Activated gamma-delta T cell treated with anti-CD3 and anti-CD28 coated beads, Interleukin-2, amount 50 U/mL, for 16 hours (primary cell): ENCODE data around the gene EMILIN1.
"Not testable (repeated sequence)": the region's sequence is repeated elsewhere in the genome, so short reads cannot be mapped to it uniquely, and the experiment has no call there.

Source experiments
- DNase-seq: peaks from one replicate; pipeline ENCODE4 v3.0.0-alpha.2; 2020; ENCODE audit warnings: low read depth

Gene EMILIN1

DNA sequence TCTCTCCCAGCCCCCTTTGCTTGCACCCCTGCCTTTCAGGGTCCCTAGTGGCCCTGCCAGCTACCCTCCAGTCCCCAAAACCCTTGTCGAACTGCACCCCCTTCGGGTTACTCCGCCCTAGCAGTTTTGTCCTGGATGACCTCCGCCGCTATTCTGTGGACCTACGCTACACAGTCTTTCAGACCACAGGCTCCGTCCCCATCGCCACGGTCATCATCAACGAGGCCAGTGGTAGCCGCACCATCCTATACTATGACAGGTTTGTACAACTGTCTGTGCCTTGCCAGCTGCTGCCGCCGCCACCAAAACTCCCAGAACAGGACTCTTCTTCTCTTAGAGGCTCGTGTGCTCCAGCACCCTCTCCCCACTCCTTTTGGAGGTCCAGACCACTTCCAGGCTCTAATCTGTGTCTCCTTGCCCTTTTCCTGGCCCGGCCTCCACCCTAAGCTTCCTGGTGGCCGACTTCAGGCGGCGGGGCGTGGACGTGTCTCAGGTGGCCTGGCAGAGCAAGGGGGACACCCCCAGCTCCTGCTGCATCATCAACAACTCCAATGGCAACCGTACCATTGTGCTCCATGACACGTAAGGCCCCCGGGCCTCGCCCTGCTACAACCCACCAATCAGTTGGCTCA lies 16.1 kb downstream of the EMILIN1 start:
- DNase-seq, result no peak

- DNase-seq, result no peak
These were observed 17.0 kb downstream of the EMILIN1 start for GRCh38 chr2:27095427-27095744.

GRCh38 chr2:27095745-27096651 lies 17.6 kb downstream of the EMILIN1 start:
- no peak for DNase-seq

DNA sequence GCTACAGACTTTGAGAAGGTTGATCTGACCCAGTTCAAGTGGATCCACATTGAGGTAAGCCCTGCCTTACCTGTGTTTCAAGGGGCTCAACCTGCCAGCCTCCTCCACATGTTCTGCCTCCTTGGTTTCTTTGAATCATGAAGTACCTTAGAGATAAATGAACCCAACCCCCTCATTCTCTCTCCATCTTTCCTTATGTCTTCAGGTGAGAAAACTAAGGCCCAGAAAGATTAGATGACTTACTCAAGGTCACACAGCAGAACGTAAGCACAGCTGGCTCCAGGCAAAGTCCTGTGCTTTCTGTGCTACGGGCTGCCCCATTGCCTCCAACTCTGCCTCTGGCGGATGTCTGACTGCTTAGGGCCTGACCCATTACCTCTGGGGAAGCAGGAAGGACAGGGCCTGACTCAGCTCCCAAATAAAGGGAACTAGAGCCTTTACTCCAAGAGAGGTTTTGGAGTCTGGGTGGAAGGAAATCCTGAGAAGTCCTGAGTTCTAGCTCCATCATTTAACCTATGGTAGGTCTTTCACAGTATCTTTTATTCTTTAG lies 18.4 kb downstream of the EMILIN1 start:
- no peak for DNase-seq

DNA sequence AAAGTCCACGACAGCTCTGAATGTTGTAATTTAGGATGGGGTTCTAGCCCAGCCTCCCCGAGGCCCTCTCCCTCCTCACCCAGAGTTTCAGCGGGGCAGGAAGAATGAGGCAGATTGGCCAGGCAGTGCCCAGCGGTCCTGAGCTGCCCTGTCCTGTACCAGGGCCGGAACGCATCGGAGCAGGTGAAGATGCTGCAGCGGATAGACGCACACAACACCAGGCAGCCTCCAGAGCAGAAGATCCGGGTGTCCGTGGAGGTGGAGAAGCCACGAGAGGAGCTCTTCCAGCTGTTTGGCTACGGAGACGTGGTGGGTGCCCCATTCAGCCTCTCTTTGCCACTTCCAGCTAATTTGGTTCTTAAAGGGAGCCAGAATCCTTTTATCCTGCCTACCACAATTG lies 18.9 kb downstream of the EMILIN1 start:
- no peak for DNase-seq

GRCh38 chr2:27099334-27099955 lies 21.0 kb downstream of the EMILIN1 start:
- no peak for DNase-seq

GRCh38 chr2:27100036-27100435 lies 21.6 kb downstream of the EMILIN1 start:
- no peak for DNase-seq

DNA sequence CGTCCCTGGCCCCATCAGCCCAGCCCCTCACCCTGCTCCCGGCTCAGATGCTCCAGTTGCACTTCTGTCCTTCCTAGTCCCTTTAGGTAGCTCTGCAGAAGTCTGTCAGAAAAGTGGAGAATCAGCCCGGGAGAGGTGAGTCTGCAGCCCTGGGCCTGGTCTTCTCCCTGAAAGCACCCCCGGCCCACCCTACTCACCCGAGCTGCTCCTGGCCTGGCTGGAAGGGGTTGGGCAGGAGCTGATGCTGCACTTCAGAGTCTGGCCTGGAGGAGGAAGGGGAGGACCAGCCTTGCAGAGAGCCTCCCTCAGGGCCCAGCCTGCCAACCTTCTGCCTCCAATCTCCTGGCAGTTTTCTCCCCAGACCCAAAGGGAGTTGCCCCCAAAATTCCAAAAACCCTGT lies 23.9 kb downstream of the EMILIN1 start:
- no peak for DNase-seq

DNA sequence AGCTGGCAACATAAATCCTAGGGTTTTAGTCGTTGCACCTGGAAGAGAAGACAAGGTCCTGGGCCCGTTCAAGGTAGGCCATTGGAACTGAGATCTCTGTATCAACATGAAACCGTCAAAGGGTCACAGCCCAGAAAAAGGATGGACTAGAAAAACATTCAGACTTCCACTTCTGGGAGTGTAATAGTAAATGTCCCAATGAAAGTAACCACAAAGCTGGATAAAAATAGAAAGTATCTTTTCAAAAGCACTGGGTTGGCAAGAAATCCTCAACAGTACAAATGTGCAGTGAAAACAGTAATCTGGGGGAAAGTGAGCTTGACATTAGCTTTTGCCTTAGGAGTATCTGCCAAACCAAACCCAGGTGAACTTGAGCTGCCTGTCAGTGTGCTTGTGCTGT lies 27.6 kb downstream of the EMILIN1 start:
- no peak for DNase-seq

GRCh38 chr2:27108221-27108620 lies 29.8 kb downstream of the EMILIN1 start:
- no peak for DNase-seq

GRCh38 chr2:27109083-27109482 lies 30.7 kb downstream of the EMILIN1 start:
- DNase-seq, result no peak

DNA sequence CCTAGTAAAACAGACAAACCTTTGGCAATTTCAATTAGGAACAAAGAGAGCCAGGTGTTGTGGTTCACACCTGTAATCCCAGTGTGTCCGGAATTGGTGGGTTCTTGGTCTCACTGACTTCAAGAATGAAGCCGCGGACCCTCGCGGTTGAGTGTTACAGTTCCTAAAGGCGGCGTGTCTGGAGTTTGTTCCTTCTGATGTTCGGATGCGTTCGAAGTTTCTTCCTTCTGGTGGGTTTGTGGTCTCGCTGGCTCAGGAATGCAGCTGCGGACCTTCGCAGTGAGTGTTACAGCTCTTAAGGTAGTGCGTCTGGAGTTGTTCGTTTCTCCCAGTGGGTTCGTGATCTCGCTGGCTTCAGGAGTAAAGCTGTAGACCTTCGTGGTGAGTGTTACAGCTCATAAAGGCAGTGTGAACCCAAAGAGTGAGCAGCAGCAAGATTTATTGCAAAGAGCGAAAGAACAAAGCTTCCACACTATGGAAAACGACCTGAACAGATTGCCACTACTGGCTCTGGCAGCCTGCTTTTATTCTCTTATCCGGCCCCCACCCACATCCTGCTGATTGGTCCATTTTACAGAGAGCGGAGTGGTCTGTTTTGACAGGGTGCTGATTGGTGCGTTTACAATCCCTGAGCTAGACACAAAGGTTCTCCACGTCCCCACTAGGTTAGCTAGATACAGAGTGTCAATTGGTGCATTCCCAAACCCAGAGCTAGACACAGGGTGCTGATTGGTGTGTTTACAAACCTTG lies 32.4 kb downstream of the EMILIN1 start:
- DNase-seq, result not testable (repeated sequence)

GRCh38 chr2:27111392-27112078 lies 33.1 kb downstream of the EMILIN1 start:
- not testable (repeated sequence) for DNase-seq

- no peak for DNase-seq
These were observed 37.1 kb downstream of the EMILIN1 start for GRCh38 chr2:27115519-27115918.

- DNase-seq, result no peak
These were observed 39.6 kb downstream of the EMILIN1 start for GRCh38 chr2:27117995-27118524.

GRCh38 chr2:27118525-27119329 lies 40.3 kb downstream of the EMILIN1 start, which contains the start of gene CGREF1:
Gene CGREF1 (minus strand): TSS chr2:27119128. CDS start chr2:27104366, 14,762 bp downstream.
- no peak for DNase-seq

- not testable (repeated sequence) for DNase-seq
These were observed 40.9 kb downstream of the EMILIN1 start for GRCh38 chr2:27119330-27119670.

DNA sequence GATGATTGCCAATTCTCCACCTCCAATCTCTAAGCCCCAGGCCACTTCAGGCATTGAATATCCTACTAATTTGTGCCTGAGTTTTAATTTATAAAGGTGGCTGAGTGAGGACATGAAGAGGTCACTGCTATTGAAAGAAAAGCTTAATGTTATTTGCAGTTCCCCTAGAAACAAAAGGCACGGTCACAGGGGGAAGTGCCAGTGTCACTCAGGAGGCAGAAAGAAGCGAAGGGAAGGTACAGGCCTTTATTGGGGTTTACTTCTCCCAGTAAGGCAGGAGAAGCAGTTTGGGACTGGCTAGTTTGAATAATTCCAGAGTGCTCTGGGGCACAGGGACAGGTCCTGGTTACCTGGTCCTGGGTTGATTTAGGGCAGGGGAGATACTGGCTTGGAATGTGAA lies 43.5 kb downstream of the EMILIN1 start:
- DNase-seq, result no peak

DNA sequence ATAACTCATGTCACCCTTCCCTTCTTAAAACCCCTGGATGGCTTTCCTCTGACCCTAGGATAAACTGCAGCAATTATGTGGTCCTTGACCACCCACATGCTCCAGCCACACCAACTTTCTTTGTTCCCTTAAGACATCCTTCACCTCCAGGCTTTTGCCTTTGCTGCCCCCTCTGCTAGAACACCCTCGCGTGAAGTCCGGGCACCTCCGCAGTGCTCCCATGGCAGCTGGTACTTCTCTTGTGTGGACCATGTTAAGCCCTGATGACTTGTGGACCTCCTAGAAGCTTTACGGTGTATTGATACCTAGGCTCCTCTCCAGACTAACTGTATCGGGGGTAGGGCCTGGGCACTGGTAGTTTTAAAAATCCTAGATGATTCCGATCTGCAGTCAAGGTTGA lies 44.4 kb downstream of the EMILIN1 start:
- DNase-seq, result no peak
